ENCODE measurements around the gene PIEZO2.

DNA sequence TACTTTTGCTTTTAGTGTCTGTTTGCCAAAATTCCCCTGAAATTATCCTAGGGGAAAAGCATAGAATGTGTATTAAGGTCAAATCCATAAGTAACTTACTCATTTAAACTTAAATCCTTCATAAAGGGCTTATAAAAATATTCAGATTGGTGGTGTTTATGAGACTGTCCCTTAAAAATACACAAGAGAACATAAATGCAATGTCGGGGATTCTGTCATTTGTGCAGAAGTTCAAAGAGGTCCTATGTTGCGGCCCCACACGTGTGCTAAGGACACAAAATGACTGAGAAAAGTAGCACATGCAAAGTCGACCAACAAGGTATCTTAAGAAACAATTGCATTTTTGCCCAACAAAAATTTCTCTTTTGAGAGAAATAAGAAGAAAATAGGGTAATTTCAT is 225.1 kb downstream of the PIEZO2 start:
- TF ChIP-seq, protein P1, sequence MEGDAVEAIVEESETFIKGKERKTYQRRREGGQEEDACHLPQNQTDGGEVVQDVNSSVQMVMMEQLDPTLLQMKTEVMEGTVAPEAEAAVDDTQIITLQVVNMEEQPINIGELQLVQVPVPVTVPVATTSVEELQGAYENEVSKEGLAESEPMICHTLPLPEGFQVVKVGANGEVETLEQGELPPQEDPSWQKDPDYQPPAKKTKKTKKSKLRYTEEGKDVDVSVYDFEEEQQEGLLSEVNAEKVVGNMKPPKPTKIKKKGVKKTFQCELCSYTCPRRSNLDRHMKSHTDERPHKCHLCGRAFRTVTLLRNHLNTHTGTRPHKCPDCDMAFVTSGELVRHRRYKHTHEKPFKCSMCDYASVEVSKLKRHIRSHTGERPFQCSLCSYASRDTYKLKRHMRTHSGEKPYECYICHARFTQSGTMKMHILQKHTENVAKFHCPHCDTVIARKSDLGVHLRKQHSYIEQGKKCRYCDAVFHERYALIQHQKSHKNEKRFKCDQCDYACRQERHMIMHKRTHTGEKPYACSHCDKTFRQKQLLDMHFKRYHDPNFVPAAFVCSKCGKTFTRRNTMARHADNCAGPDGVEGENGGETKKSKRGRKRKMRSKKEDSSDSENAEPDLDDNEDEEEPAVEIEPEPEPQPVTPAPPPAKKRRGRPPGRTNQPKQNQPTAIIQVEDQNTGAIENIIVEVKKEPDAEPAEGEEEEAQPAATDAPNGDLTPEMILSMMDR (IDR thresholded peaks at IDR 0.05 in 8 of 11, conservative IDR thresholded peaks at IDR 0.05 in 3 of 11): no peak
- no peak for TF ChIP-seq POLR2A (IDR thresholded peaks at IDR 0.05)

All from spleen (tissue), 7 donors.